Measurements from ENCODE around the gene CSTA.

DNA sequence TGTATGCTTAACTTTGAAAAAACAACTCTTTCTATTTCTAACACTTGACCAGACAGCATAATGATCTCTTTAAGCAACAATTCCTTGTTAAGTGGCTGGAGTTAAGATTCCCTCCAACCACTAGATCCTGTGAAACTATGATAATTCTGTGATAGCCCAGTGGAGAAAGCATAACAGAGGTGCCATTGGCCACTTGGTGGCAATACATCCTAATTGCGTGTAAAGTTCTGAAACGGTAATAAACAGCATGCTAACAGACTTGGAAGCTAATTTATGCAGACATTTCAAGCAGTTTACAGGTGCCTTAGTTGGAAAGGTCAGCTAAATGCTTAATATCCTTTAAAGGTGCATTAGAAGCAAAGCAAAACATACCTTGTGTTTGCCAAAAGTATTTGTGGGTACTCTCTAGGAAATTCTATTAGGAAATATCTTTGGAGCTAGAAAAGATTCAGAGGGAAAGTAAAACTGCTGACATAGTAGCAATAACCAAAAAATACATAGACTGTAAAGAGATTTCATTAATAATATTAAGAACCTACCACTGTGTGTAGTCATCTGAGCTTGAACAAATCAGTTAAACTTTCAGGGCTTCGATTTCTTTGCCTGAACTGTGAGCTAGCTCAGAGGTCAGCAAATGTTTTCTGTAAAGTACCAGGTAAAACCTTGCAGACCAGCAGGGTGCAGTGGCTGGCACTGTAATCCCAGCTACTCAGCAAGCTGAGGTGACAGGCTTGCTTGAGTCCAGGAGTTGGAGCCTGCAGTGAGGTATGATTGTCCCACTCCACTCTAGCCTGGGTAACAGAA lies 19.0 kb upstream of the CSTA start:
- TF ChIP-seq, protein P1, sequence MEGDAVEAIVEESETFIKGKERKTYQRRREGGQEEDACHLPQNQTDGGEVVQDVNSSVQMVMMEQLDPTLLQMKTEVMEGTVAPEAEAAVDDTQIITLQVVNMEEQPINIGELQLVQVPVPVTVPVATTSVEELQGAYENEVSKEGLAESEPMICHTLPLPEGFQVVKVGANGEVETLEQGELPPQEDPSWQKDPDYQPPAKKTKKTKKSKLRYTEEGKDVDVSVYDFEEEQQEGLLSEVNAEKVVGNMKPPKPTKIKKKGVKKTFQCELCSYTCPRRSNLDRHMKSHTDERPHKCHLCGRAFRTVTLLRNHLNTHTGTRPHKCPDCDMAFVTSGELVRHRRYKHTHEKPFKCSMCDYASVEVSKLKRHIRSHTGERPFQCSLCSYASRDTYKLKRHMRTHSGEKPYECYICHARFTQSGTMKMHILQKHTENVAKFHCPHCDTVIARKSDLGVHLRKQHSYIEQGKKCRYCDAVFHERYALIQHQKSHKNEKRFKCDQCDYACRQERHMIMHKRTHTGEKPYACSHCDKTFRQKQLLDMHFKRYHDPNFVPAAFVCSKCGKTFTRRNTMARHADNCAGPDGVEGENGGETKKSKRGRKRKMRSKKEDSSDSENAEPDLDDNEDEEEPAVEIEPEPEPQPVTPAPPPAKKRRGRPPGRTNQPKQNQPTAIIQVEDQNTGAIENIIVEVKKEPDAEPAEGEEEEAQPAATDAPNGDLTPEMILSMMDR (IDR thresholded peaks at IDR 0.05) = no peak
- TF ChIP-seq POLR2A (IDR thresholded peaks at IDR 0.05) = no peak
